Brain pericyte (primary cell): Measurements from ENCODE around the gene C3AR1.
"Not testable (repeated sequence)": the region's sequence is repeated elsewhere in the genome, so short reads cannot be mapped to it uniquely, and the experiment has no call there.

Experiments
- DNase-seq: peaks from one replicate; pipeline ENCODE4 v3.0.0-alpha.2; 2012; ENCODE audit warnings: low read depth, low spot score

Gene C3AR1

DNA sequence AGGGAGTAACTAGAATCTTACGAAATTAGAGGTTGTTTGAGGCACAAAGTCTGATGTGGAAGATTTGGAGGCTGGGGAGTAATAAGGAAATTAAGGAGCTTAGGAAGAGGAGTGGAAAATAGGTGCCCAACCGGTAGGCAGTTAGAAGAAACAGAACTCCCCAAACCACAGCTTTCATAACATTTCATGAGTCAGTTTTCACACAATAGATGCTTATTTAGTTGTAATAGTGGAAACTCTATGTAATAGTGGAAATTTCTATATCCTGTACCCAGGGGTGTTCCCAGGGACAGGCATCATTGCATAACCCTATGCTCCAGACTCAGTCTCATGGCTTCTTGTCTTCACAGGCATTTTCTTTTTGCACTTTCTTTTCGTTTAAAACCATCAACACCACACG lies 8.3 kb downstream of the C3AR1 start:
- DNase-seq = no peak

DNA sequence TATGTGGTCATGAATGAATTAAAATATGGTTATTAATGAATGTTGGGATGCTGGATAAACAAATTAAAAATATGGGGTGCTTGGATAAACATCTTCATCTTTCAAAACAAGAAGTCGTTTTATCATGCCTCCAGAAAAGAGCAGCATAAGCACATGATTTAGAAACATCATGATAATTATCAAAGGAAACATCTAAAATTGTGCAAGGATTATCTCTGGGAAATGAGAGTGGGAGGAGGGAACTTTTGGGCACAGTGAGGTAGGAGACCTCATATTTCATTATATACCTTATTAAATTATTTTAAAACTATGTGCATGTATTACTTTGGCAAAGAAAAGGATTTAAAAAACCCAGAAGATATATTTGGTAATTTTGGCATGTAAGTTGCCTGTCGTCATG lies 8.9 kb downstream of the C3AR1 start:
- DNase-seq = no peak

DNA sequence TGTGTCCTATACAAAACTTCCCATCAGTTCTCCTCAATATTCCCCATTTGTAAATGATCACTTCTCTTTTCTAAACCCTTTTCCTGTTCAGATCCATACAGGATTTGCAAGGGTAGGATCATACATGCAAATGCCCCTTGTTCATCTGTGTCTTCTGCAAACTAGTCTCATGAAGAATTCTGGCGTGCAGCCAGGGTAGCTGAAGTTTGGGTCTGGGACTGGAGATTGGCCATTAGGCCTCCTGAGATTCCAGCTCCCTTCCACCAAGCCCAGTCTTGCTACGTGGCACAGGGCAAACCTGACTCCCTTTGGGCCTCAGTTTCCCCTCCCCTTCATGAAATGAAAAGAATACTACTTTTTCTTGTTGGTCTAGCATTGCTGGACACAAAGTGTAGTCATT lies 11.3 kb downstream of the C3AR1 start:
- no peak for DNase-seq

DNA sequence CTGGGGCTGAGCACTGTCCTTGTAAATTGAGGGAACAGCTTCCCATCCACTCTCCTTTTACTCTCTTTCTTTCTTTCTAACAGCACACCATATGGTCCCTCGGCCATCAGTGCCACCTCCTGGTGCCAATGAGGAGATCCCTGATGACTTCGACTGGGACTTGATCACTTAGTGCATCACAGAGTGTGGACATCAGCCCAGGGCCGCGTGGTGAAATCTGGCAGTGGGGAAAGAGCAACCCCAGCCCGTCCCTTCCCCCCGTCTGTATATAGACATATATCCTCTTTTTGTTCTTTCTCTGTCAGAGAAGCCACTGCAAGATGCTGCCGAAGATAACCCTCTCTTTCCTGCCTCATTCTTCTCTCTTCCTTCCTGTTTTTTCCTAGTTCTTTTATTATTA lies 13.5 kb downstream of the C3AR1 start:
- DNase-seq = no peak

DNA sequence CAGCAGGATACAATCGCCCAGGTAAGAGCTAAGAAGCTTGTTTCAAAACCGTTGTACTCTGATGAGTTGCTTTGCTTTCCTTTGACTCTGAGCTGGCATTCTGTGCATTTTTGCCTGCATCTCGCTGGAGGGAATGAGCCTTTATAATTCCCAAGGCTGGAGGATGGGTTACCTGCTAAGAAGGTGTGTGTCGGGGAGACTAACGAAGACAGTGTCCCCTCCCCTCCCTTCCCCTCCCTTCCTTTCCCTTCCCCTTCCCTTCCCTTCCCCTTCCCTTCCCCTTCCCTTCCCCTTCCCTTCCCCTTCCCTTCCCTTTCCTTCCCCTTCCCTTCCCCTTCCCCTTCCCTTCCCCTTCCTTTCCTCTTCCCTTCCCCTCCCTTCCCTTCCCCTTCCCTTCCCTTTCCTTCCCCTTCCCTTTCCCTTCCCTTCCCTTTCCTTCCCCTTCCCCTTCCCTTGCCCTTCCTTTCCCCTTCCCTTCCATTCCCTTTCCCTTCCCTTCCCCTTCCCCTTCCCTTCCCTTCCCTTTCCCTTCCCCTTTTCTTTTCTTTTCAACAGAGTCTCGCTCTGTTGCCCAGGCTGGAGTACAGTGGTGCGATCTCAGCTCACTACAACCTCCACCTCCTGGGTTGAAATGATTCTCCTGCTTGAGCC lies 15.4 kb downstream of the C3AR1 start:
- no peak for DNase-seq

DNA sequence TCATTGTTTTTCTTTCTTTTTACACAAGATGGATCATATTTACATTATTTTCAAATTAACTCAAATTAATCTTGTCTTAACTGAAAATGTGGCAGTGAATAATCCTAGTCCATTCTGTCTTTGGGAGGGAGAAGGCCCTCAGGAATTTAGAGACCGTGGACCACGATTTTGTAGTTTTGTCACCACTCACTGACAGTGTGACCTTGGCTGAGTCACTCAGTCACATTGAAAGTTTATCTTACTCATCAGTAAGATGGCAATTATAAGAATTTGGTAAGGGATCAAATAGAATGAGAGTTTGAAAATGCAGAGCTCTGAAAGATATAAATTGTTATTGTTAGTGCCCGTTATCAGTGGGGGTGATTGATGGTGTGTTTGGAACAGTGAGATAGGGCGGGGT lies 17.3 kb downstream of the C3AR1 start:
- no peak for DNase-seq

DNA sequence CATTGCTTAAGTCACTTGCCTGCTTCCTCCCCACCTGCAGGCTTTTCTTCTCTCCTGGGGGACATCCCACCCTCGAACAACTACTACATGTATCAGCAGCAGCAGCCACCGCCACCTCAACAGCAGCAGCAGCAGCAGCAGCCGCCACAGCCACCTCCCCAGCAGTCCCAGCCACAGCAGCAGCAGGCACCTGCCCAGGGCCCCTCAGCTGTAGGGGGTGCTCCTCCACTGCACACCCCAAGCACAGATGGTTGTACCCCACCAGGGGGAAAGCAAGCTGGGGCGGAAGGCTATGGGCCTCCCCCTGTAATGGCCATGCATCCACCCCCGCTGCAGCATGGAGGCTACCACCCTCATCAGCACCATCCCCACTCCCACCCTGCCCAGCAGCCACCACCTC lies 18.3 kb downstream of the C3AR1 start:
- no peak for DNase-seq

DNA sequence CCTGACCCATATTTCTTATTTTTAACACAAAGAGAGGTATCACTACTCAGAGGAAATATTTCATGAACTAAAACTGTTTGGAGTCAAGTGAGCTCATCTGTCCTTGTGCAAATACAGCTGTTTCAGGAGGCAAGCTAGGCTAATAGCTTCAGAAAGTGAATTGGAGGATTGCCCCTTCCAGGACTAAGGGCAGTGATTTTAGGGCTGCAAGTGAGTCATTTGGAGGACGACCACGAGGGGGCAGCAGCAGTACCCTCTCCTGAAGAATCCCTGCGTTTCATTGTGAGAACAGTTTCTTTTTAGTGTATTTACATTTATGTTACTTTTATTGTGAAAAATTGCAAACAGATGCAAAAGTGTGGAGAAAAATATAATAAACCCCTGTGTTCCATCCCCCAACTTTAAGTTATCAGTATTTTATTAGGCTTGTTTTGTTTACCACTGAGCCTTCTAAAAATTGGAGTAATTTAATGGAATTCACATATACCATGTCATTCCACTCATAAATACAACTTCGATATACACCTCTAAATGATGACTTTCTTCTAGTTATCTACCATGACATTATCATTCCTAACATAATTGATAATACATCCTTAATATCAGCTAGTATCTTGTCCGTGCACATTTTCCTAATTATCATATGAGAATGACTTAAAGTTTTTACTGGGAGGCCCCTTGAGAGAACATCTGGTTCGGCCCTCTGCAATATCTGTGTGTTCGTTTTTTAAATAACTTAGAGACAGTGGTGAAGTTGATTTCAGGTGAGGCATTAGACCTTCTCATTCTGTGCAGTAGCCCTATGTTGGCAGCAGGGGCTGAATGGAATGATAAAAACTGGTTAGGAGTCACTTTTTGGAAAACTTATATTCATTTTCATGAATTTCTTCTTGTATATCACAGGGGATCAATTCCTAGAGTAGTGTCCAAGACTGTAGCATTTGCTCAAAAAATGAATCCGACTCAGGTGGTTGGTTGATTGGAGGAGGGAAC lies 19.9 kb downstream of the C3AR1 start:
- no peak for DNase-seq

DNA sequence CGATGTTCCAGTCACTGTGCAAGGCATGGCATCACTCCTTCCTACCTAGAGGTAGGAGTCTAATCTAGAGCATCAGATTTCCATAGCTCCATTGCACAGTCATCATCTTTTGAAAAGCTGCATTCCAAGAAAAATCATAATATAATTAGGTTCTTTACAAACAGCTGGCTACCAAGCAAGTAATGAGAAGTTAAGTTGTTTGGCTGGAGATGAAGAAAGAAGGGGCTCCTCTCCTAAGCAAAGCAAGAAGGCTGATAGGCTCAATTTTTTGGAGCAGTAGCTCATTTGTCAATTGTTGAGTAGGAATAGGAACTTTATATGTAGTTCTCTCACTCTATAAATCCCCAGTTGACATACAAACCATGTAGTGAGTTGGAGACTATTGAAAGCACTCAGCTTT lies 25.4 kb downstream of the C3AR1 start:
- no peak for DNase-seq

DNA sequence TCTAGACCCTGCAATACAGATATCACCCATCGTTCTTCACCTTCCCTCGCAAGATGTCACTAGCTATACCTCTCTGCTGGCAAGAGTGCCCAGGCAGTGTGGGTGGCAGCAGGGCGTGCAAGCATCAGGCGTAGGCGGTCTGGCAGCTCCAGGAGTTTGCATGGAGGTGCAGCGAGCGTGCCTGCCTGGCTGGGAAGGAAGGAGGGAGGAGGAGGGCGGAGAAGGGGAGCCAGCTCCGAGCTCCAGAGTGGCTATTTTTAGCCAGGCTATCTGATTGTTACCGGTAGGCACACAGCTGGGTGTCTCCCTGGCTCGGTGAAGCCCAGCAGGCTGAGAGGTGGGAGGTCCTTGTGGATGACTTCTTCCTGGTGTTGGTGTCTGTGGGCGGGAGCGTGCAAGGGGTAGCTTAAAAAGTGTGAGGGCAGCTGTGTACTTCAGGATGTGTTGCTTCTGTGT lies 27.5 kb downstream of the C3AR1 start:
- DNase-seq = no peak

DNA sequence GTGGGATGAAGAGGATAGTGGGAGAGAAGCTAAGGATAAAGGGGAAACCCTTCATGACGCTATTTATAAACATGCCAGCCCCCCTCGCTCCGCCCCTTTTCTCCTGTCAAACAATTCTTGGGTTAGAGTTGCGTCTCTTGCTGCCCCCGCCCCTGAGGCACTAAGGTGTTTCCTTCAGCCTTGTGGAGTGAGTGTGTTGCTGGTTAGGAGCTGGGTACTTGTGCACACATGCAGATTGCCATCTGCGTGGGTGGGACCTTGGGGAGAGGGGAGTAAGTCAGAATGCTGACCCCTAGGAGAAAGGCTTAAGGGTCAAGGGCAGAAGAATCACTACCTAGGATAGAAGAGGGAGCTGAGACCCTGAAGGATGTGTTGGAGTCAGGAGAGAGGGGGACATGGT lies 28.2 kb downstream of the C3AR1 start:
- DNase-seq = no peak

DNA sequence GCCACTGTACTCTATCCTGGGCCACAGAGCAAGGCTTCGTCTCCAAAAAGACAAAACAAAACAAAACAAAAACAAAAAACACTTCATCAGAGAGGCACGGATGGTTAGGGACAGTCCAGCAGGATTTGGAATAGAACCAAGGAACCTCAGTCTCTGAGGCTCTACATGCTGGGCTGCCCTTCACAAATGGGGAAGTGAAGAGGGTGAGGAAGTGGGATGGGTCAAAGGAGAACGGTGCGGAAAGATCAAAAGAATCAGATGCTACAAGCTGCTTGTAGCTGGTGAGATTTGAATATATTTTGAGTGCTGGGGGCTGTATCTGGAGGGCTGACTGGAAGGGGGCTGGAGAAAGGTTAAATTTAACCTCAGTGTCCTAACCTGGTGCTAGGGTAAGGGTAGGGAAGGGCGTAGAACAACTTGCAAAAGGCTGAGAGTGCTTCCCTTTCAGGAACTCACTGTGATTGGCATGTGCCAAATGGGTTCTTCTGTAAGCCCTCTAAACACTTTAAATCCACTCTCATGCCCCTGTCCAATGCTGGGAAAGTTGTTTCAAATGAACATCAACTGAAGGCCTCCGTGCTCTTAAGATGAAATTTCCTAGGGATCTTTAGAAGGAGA lies 29.0 kb downstream of the C3AR1 start:
- no peak for DNase-seq

DNA sequence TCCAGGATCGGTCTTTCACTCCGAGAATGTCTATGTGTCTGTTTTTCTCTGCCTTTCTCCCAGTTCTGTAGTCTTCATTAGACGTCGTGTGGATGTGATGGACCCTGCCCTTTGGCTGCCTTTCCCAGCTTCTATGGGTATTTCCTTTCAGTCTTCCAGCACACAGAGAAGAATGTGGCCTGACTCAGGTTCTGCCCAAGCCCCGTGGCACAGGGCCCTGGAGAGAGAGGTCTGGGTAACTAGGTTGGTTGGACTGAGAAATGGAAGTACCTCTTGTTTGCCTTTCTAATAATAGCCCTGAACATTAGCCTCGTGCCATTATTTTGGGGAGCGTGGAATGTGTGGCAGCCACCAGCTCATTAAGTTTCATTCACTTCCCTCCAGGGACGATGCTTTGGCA lies 29.8 kb downstream of the C3AR1 start:
- no peak for DNase-seq

DNA sequence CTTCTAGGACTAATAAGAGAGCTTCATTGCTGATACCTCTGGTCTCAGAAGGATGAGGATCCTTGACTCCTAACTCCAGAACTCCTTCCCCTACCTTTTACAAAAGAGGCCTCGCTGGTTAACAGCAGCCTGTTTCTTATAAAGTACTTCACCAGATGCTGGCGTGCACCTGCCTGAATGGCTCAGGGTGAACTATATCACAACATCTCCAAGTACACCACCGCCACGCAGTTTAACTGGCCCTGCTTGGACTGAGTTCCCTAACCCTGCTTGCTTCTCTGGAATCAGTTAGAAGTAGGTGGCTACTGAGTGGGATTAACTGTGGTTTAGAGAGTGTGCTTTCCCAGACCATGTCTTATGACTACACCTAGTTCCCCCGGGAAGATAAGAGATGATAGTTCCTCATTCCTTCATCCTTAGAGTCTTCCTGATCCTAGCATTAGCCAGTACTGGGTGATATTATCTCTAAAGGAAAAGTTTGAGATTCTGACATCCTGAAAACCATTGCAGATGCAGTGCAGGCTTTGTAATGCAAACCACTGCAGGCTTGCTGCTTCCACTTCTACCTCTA lies 30.6 kb downstream of the C3AR1 start:
- DNase-seq = no peak

DNA sequence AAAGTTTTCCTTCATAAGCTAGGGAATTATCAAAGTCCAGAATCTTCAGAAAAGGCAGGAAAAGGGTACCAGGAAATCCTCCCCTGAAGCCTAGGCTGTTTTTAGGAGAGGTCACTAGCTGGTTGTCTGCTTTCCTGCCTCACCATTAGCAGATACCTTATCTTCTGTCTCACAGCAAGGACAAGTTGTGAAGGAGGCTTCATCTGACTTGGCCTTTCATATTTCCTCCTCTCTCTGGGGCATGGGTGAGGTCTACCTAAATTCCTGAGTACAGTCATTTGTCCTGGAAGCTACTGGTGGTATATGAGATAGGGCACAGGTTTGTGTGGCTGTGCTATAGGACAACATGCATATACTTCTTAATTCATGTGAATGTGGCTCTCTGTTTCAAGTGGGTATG lies 31.4 kb downstream of the C3AR1 start:
- no peak for DNase-seq

DNA sequence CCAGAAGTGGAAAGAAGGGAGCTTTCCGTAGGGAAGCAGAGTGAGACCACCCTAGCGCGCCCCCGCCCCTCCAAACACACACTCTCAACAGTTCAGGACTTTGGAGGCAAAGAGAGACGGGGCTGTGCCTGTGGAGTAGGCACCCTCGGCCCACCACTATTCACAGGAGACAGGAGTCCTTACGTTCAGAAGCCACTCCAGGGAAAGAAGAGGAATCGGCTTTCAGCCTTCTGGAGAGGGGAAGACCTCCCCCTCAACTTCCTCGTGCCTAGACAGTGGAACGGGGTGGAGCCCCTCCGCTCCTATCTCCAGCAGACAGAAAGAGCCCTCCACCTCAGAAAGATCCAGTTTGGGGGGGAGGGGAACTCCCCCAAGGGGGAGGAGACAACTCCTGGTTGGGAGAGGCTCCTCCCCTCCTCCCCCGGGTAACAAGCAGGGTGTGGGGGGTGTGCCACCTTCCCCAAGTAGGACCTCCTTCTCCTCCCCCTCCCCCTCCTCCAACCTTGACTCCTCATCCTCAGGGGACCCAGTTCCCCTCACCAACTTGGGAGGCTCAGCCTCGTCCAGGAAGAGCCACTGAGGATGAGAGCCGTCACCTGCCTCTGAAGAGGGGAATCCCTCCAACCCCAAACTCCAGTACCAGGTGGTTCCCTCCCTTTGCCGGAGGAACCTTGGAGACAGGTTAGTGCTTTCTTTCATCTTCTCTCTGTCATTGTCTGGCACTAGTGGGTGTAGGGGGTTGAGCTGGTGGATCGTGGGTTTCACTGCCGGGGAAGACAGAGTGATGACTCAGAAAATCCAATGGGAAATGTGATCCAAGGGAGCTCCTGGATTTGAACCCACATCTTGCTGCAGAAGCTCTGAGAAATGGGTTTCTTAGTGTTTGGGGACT lies 32.8 kb downstream of the C3AR1 start:
- DNase-seq = no peak

DNA sequence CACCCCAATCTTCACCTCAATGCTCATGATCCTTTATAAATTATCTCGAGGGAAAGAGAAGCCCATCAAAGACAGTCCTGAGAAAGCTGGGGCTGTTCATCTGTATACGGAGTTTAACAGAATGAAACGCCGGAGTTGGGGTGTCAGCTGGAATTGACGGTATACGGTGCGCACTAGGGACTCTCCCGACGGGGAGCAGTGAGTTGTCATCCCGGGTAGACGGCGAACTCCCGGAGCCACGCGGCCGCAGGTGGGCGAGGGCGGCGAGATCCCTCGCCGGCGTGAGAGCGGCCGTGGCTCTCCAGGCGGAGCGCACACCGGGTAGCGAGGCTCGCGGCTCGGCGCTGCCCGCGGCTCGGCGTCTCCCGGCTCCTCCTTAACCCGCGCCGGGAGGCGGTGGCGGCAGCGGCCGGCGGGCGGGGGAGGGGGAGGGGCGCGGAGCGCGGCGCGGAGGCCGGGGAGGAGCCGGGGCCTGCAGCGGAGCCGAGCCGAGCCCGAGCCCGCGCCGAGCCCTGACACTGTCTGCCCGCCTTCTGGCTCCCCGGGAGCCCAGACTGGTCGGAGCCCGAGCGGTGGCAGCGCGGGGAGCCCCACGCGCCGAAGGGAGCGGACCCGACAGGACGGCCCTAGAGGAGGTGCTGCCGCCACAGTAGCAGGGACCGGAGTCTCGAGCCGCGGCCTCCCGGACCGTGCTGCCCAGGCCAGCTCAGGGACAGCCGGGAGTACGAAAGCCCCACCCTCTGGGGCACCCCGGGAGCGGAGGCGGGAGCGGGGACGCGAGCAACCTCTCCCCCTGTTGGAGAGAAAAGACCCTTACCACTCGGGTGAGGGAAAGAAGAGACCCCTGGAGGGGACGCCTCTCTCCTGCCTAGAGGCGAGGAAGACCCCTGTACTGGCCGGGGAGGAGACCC lies 33.7 kb downstream of the C3AR1 start, which contains the start of gene FOXJ2:
FOXJ2 (plus strand) TSS at position 475 of the 911 bp plus-strand sequence. CDS start 7,117 bp downstream, outside the sequence.
- no peak for DNase-seq

DNA sequence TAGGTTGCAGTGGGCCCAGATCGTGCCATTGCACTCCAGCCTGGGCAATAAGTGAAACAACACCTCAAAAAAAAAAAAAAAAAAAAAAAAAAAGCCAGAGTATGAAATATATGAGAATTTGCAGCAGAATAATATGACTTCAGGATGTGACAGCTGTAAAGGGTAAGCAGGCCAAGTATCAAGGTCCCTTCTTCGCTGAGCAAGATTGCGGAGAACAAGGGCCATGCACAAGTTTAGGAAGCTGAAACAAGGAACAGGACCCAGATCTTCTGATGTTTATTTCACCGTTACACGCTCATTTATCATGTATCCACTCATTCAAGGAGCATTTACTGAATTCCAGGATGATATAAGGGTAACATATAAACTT lies 34.3 kb downstream of the C3AR1 start:
- no peak for DNase-seq

DNA sequence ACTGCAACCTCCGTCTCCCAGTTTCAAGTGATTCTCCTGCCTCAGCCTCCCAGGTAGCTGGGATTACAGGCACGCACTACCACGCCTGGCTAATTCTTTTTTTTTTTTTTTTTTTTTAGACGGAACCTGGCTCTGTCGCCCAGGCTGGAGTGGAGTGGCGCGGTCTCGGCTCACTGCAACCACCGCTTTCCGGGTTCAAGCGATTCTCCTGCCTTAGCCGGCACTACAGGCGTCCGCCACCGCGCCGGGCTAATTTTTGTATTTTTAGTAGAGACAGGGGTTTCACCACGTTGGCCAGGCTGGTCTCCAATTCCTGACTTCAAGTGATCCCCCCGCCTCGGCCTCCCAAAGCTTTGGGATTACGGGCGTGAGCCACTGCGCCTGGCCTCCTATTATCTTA lies 35.1 kb downstream of the C3AR1 start:
- not testable (repeated sequence) for DNase-seq

DNA sequence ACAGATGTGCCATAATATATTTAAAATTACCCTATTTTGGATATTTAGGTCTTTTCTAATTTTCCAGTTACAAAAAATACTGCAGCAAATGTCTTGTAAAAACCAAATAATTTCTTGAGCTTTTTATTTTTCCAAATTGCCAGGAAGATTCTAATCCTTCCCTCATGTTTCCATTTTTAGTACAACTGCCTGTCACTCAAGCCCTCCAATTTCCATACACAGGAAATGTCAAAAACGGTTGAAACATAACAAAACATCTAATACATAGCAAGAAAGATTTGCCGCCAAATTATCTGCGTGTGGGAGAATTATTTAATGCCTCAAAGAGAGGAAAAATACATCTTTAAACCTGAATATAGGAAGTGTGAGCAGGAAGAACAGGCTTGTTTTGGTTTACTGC lies 36.0 kb downstream of the C3AR1 start:
- no peak for DNase-seq
